ENCODE measurements around the gene CYP24A1.

- TF ChIP-seq CTCF (IDR thresholded peaks at IDR 0.05; ENCODE audit: insufficient read depth, low read depth, low read length), result no peak
- no peak for TF ChIP-seq EZH2 (IDR thresholded peaks at IDR 0.05; ENCODE audit: insufficient read depth, low read length)
Observed at GRCh38 chr20:54174457-54175175, 830 bp upstream of the CYP24A1 start.
